ENCODE results near the gene PRKCA. TPM values are rescaled to one million over a fixed set of nuclear protein-coding genes. Genes with fewer than 3 reads are reported as not detected.

Gene PRKCA
- total and polyA plus RNA-seq, 9 of the 15 experiments (the other 6 are each of a cell fraction or from before 2014, with no cell fraction given): 3.2 to 33.0 (median 17.8) TPM

GRCh38 chr17:66272811-66273585 lies 29.4 kb upstream of the PRKCA start (continued):
- TF ChIP-seq MAZ (CRISPR knock-in tag; conservative IDR thresholded peaks at IDR 0.05 in 1 of 2, IDR thresholded peaks at IDR 0.05 in 1 of 2) (no peak), MXI1 (IDR thresholded peaks at IDR 0.05; ENCODE audit: low read depth, low read length) (no peak), ZC3H8 (IDR thresholded peaks at IDR 0.05) (no peak), CGGBP1 (CRISPR knock-in tag; IDR thresholded peaks at IDR 0.05) (no peak), CBFA2T3 (IDR thresholded peaks at IDR 0.05) (peak; percentile 52), ZNF253 (CRISPR knock-in tag; conservative IDR thresholded peaks at IDR 0.05) (no peak), MCM3 (IDR thresholded peaks at IDR 0.05) (no peak), ZNF780A (CRISPR knock-in tag; IDR thresholded peaks at IDR 0.05) (no peak), ZBTB9 (CRISPR knock-in tag; IDR thresholded peaks at IDR 0.05) (no peak), ZBTB26 (CRISPR knock-in tag; IDR thresholded peaks at IDR 0.05) (no peak), NFATC3 (IDR thresholded peaks at IDR 0.05) (no peak), BRD9 (IDR thresholded peaks at IDR 0.05; ENCODE audit: low read depth, partially characterized antibody) (no peak), ZNF395 (CRISPR knock-in tag; IDR thresholded peaks at IDR 0.05) (no peak), CBX3 (IDR thresholded peaks at IDR 0.05; ENCODE audit: borderline replicate concordance in 1 of 2, low read length in 2 of 2) (no peak), NR2C1 (IDR thresholded peaks at IDR 0.05) (no peak), NR2C1 (tag; IDR thresholded peaks at IDR 0.05) (no peak), YBX1 (IDR thresholded peaks at IDR 0.05) (no peak), ZNF146 (CRISPR knock-in tag; IDR thresholded peaks at IDR 0.05; ENCODE audit: unreplicated experiment) (no peak), CTBP1 (IDR thresholded peaks at IDR 0.05; ENCODE audit: borderline replicate concordance) (no peak), ATF3 (IDR thresholded peaks at IDR 0.05) (peak; percentile 71), ATF3 (CRISPR knock-in tag; conservative IDR thresholded peaks at IDR 0.05) (no peak), SMAD3 (CRISPR knock-in tag; conservative IDR thresholded peaks at IDR 0.05) (no peak), JUND (IDR thresholded peaks at IDR 0.05; ENCODE audit: borderline replicate concordance, low read depth, low read length) (peak; percentile 93), JUND (tag; IDR thresholded peaks at IDR 0.05; ENCODE audit: borderline replicate concordance, low read depth, low read length) (peak; percentile 77; the same call in 1 of the 3 replicates), SREBF1 (IDR thresholded peaks at IDR 0.05; ENCODE audit: borderline replicate concordance, low read depth, low read length) (no peak), L3MBTL2 (IDR thresholded peaks at IDR 0.05) (no peak), POLR3G (IDR thresholded peaks at IDR 0.05; ENCODE audit: extremely low read depth, insufficient read length, insufficient replicate concordance) (no peak)

All from K562 (cell line).